ENCODE data around the gene FAM167B.
"Not testable (repeated sequence)": the region's sequence is repeated elsewhere in the genome, so short reads cannot be mapped to it uniquely, and the experiment has no call there.

The FAM167B gene

DNA sequence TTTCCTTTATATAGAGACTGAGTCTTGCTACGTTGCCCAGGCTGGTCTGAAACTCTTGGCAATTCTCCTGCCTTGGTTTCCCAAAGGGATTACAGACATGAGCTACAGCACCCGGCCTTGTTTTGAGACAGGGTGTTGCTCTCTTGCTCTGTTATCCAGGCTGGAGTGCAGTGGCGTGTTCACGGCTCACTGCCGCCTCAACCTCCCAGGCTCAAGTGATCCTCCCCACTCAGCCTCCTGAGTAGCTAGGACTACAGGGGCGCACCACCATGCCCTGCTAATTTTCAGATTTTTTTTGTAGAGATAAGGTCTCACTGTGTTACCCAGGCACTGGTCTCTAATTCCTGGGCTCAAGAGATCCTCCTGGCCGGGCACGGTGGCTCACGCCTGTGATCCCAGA is 18.8 kb downstream of the FAM167B start:
- no peak for DNase-seq

DNA sequence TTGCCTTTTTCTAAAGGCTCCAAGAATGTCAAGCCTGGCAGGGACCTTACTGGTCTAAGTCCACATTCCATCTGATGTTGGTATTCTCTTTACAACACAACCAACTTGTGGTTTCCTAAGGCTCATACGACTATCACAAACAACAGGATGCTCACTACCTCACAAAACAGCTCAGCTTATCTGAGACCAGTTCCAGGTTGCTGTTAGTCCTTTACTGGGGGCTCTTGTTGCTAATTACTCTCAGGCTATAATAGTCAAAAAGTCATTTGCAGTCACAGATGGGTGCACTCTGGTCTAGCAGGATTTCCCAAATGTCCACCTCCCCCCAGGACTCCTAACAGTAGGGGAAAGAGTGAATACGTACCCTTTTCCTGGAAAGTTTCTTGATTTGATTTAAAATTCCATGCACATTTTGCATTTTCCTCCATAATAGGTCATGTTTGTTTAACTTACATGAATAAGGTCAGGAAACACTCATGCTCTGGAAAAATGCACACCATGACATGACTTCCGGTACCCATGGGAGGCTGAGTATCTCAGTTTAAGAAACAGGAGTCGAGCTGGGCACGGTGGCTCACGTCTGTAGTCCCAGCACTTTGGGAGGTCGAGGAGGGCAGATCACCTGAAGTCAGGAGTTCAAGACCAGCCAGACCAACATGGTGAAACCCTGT is 20.0 kb downstream of the FAM167B start:
- no peak for DNase-seq

DNA sequence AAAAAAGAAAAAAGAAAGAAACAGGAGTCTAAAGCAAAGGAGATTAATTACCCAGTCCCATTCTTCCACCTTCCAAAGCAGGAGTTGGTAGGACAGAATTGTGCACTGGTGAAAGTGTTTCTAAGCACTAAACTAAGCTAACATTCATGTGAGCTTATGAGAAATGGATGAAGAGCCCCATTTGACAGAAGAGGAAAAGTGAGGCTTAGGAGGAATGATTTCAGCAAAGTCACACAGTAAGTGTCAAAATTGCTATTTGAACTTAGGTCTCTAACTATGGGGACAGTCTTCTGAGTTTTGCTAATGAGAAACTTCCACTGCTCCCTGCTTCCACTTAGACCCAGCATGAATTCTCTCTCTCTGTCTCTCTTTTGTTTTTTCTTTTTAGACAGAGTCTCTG is 22.7 kb downstream of the FAM167B start:
- DNase-seq: no peak

DNA sequence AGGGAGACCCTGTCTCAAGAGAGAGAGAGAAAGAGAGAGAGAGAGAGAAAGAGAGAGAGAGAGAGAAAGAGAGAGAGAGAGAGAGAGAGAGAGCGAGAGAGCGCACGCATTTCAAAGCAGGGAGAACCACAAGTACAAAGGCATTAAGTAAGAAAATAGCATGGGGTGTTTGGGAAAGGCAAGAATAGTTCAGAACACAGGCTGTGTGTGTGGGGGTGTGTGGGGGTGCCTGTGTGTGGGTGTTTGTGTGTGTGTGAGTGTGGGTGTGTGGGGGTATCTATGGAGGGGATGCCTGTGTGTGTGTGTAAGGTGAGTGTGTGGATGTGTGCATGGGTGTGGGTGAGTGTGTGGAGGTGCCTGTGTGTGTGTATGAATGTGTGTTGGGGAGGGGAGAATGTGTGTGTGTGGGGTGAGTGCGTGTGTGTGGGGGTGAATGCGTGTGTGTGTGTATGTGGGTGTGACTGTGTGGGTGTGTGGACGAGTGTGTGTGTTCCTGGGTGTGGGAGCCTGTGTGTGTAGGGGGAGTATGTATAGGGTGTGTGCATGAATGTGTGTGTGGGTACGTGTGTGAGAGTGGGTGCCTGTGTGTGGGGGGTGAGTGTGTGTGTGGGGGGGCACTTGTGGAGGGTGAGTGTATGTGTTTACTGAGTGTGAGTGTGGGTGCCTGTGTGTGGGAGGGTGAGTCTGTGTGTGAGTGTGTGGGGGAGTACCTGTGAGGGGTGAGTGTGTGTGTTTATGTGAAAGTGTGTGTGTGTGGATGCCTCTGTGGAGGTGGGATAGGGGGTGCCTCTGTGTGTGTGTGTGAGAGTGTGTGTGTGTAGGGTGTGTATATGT is 25.8 kb downstream of the FAM167B start:
- DNase-seq: no peak

DNA sequence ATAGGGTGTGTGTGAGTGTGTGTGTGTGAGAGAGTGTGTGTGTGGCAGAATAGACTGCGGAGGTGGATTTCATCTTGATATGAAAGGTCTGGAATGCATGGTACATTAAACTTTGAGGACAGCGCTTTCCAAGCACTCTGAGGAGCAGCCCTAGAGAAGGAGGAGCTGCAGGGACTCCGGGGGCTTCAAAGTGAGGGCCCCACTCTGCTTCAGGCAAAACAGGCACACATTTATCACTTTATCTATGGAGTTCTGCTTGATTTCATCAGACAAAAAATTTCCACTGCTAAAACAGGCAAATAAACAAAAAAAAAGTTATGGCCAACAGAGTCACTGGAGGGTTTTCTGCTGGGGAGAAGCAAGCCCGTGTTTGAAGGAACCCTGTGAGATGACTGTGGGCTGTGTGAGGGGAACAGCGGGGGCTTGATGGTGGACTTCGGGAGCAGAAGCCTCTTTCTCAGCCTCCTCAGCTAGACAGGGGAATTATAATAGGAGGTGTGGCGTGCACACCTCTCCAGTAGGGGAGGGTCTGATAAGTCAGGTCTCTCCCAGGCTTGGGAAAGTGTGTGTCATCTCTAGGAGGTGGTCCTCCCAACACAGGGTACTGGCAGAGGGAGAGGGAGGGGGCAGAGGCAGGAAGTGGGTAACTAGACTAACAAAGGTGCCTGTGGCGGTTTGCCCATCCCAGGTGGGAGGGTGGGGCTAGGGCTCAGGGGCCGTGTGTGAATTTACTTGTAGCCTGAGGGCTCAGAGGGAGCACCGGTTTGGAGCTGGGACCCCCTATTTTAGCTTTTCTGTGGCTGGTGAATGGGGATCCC is 26.6 kb downstream of the FAM167B start:
- no peak for DNase-seq

DNA sequence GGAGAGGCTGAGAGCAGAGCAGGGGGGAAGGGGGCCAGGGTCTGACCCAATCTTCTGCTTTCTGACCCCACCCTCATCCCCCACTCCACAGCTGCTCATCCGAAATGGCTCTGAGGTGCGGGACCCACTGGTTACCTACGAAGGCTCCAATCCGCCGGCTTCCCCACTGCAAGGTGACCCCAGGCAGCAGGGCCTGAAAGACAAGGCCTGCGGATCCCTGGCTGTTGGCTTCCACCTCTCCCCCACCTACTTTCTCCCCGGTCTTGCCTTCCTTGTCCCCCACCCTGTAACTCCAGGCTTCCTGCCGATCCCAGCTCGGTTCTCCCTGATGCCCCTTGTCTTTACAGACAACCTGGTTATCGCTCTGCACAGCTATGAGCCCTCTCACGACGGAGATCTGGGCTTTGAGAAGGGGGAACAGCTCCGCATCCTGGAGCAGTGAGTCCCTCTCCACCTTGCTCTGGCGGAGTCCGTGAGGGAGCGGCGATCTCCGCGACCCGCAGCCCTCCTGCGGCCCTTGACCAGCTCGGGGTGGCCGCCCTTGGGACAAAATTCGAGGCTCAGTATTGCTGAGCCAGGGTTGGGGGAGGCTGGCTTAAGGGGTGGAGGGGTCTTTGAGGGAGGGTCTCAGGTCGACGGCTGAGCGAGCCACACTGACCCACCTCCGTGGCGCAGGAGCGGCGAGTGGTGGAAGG is 27.8 kb downstream of the FAM167B start:
- no peak for DNase-seq

GRCh38 chr1:32275424-32275823 is 28.4 kb downstream of the FAM167B start:
- DNase-seq: no peak

DNA sequence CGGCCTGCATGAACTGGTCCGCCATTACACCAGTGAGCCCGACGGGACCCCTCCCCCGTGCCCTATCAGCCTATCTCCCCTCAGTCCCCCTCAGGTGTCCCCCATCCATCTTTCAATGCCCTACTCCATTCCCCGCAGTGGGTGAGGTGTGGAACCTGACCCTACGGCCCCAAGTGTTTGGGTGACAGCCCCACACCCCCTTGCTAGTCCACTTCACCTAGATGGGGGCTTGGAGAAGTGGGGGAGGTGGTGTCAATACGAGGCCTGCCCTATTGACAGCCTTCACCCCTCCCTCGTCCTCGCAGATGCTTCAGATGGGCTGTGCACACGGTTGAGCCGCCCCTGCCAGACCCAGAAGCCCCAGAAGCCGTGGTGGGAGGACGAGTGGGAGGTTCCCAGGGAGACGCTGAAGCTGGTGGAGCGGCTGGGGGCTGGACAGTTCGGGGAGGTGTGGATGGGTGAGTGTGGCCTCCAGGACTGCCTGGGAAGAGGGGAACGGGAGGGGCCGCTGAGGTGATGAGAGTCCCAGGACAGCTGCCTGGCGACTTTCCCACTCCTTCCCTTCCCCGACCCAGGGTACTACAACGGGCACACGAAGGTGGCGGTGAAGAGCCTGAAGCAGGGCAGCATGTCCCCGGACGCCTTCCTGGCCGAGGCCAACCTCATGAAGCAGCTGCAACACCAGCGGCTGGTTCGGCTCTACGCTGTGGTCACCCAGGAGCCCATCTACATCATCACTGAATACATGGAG is 29.2 kb downstream of the FAM167B start:
- DNase-seq: no peak

GRCh38 chr1:32284777-32285176 is 37.8 kb downstream of the FAM167B start:
- not testable (repeated sequence) for DNase-seq

- DNase-seq: no peak
These were observed 38.6 kb downstream of the FAM167B start for GRCh38 chr1:32285658-32286057.

DNA sequence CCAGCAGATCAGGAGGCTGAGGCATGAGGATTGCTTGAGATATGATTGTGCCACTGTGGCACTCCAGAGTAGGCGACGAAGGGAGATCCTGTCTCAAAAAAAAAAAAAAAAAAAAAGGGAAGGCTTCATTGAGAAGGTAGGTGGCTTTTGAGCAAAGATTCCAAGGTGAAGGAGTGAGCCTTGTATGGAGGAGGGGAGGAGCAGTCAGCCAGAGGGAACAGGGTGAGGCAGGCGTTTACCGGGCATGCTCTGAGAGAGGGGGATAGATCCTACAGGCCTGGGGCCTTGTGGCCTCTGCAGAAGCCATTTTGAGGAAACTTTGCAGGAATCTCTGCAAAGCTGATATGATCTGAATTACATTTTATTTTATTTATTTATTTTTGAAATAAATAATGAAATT is 39.7 kb downstream of the FAM167B start:
- no peak for DNase-seq

- no peak for DNase-seq
These were observed 42.2 kb downstream of the FAM167B start for GRCh38 chr1:32289256-32289655.

DNA sequence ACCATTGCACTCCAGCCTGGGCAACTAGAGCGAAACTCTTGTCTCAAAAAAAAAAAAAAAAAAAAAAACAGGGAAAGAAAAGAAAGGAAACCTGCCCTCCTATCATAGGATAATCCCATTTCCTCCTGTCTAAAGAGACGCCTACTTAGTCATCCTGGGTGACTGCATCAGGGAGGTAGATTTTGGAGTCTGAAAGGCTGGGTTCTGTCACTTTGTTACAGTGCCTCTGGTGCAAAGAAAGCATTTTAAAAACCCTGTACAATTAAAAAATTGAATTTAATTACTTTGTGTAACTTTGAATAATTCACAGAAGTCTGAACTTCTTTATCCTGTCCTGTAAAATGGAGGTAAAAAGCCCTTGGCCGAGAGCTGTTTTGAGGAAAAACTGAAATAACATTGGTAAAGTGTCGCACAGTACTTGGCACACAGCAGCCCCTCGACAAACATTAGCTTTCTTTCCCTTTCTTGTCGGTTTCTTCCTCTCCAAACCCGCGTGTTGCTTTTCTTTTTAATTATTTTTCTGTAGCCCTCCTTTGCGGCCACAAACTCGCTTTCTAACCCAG is 44.2 kb downstream of the FAM167B start:
- no peak for DNase-seq

DNA sequence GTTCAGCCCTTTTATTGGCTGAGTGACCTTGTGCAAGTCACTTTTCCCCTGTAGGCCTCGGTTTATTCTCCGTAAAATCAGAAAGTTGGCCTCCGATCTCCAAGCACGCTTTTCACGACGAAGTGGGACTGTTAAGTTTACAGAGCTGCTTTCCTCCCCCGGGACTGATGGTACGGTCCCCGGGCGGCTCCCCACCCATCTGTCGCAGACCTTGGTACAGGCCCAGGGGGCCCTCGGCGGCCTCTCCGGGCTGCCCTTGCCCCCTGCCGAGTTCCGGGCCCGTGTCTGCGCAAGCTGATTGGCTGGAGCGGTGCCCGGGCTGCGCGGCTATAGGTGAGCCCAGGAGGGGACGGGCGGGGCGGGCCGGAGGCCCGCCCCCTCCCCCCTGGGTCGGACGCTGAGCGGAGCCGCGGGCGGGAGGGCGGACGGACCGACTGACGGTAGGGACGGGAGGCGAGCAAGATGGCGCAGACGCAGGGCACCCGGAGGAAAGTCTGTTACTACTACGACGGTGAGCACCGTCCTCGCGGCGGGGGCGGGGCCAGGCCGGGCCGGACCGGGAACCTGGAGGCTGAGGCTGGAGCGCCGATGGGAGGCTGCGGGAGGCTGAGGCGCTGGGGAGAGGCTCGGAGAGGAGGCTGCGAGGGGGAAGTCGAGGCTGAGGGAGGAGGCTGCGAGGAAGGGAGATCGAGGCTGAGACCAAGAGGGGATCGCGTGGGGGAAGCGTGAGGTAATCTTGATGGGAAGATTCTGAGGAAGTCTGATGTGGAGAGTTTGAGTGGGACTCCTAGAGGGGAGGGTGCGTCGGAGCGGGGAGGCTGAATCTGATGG is 44.9 kb downstream of the FAM167B start, which contains the start of gene HDAC1:
HDAC1 (plus strand) TSS at position 376 of the 831 bp plus-strand sequence; CDS start at position 463, 87 bp downstream.
- DNase-seq: peak; percentile 89

GRCh38 chr1:32298211-32298610 is 51.2 kb downstream of the FAM167B start:
- DNase-seq: not testable (repeated sequence)
